ENCODE measurements around the gene TMX2. TPM values are rescaled to one million over a fixed set of nuclear protein-coding genes. Genes with fewer than 3 reads are reported as not detected.
"Not testable (repeated sequence)": the region's sequence is repeated elsewhere in the genome, so short reads cannot be mapped to it uniquely, and the experiment has no call there.

Gene TMX2
- total and polyA plus RNA-seq, 7 donors: 31.5 to 192 (median 64.6) TPM

GRCh38 chr11:57709802-57710367, 2.5 kb upstream of the TMX2 start:
- Histone ChIP-seq H3K4me1 (peaks cover 32% of the 10 kb centered on the region), H3K9me3 (no peaks in the 10 kb centered on the region), H3K36me3 (ENCODE audit: insufficient read depth in 1 of 2, low read depth in 1 of 2) (peaks cover 0 to 29% of the 10 kb centered on the region in 2 donors), H3K4me3 (no peak overlapping the region), H3K27me3 (ENCODE audit: insufficient read depth in 3 of 3, low read length in 2 of 3) (no peaks in the 10 kb centered on the region), H3K27ac (no peak overlapping the region)
- intact Hi-C loops (cut with DNase I): loop anchor here (5.0 kb wide), 2 partner anchors 38 to 43 kb away; partner anchors contain the start of gene ZDHHC5 (in 1 of the 2)
- TF ChIP-seq CTCF (IDR thresholded peaks at IDR 0.05): no peak
- ATAC-seq (no peak), DNase-seq (no peak)
- 89 to 95% (median 92%) methylated on average over 5 of the region's 5 CpGs for WGBS, 3 donors

- peak; percentile 80 to 88 for DNase-seq
- Histone ChIP-seq H3K9me3 (no peaks in the 10 kb centered on the region), H3K27me3 (ENCODE audit: insufficient read depth in 3 of 3, low read length in 2 of 3) (no peaks in the 10 kb centered on the region), H3K27ac (peak within 1 kb of the TSS; percentile 88), H3K4me3 (peak within 1 kb of the TSS; percentile 93), H3K4me1 (peaks cover 36% of the 10 kb centered on the region), H3K36me3 (ENCODE audit: insufficient read depth in 1 of 2, low read depth in 1 of 2) (peaks cover 0 to 17% of the 10 kb centered on the region in 2 donors)
- intact Hi-C loops (cut with DNase I): loop anchor here in 1 of 2 donors (1.0 to 5.0 kb wide), 2 partner anchors 30 to 44 kb away; partner anchors contain the start of genes SELENOH and ZDHHC5
- TF ChIP-seq CTCF (IDR thresholded peaks at IDR 0.05): no peak
- ATAC-seq: peak; percentile 48 to 67 (median 52)
- WGBS, 3 donors: 5 to 7% (median 6%) methylated on average over 51 of the region's 51 CpGs
Observed at GRCh38 chr11:57711414-57712255, 758 bp upstream of the TMX2 start, which contains the start of gene MED19. MED19 (minus strand) TSS chr11:57712215; CDS start chr11:57712179, 36 bp downstream.

GRCh38 chr11:57713835-57714234, 1.4 kb downstream of the TMX2 start:
- Histone ChIP-seq H3K9me3 (no peaks in the 10 kb centered on the region), H3K27me3 (ENCODE audit: insufficient read depth in 3 of 3, low read length in 2 of 3) (no peaks in the 10 kb centered on the region), H3K36me3 (ENCODE audit: insufficient read depth in 1 of 2, low read depth in 1 of 2) (peaks cover 0 to 19% of the 10 kb centered on the region in 2 donors), H3K4me1 (peaks cover 36% of the 10 kb centered on the region), H3K4me3 (peak overlapping the region; percentile 93), H3K27ac (no peak overlapping the region)
- 90 to 97% (median 91%) methylated on average over 2 of the region's 2 CpGs for WGBS, 3 donors
- ATAC-seq (no peak), DNase-seq (no peak)
- no peak for TF ChIP-seq CTCF (IDR thresholded peaks at IDR 0.05)
- intact Hi-C loops (cut with DNase I): loop anchor here in 1 of 2 donors (5.0 kb wide), 1 partner anchor 47 kb away; the partner anchor contains the start of gene ZDHHC5

- intact Hi-C loops (cut with DNase I); ATAC-seq; H3K27ac ChIP-seq; H3K27me3 ChIP-seq (ENCODE audit: insufficient read depth in 3 of 3, low read length in 2 of 3); H3K4me3 ChIP-seq; H3K9me3 ChIP-seq; DNase-seq: not testable (repeated sequence)
- Histone ChIP-seq H3K36me3 (ENCODE audit: insufficient read depth in 1 of 2, low read depth in 1 of 2) (peaks cover 2 to 27% of the 10 kb centered on the region in 2 donors), H3K4me1 (peaks cover 20% of the 10 kb centered on the region)
- WGBS, 3 donors: 96 to 99% (median 96%) methylated on average over 11 to 32 of the region's 34 CpGs
Observed at GRCh38 chr11:57716726-57717125, 4.3 kb downstream of the TMX2 start.

GRCh38 chr11:57727185-57727584, 14.8 kb downstream of the TMX2 start:
- H3K4me3 ChIP-seq: no peak overlapping the region
- WGBS, 3 donors: 56 to 64% (median 58%) methylated on average over 2 of the region's 2 CpGs
- TF ChIP-seq CTCF (IDR thresholded peaks at IDR 0.05): no peak
- no peak overlapping the region for H3K27ac ChIP-seq
- DNase-seq: no peak
- no peaks in the 10 kb centered on the region for H3K9me3 ChIP-seq
- intact Hi-C loops (cut with DNase I): no loop called here
- no peak for ATAC-seq
- H3K4me1 ChIP-seq: no peaks in the 10 kb centered on the region
- no peaks in the 10 kb centered on the region for H3K27me3 ChIP-seq (ENCODE audit: insufficient read depth in 3 of 3, low read length in 2 of 3)
- no peaks in the 10 kb centered on the region for H3K36me3 ChIP-seq (ENCODE audit: insufficient read depth in 1 of 2, low read depth in 1 of 2)
